ENCODE data around the gene ARMC2. TPM values are rescaled to one million over a fixed set of nuclear protein-coding genes. Genes with fewer than 3 reads are reported as not detected.
"Not testable (repeated sequence)": the region's sequence is repeated elsewhere in the genome, so short reads cannot be mapped to it uniquely, and the experiment has no call there.

The ARMC2 gene
- total and polyA plus RNA-seq, 8 donors = 1.4 to 4.1 (median 2.4) TPM

DNA sequence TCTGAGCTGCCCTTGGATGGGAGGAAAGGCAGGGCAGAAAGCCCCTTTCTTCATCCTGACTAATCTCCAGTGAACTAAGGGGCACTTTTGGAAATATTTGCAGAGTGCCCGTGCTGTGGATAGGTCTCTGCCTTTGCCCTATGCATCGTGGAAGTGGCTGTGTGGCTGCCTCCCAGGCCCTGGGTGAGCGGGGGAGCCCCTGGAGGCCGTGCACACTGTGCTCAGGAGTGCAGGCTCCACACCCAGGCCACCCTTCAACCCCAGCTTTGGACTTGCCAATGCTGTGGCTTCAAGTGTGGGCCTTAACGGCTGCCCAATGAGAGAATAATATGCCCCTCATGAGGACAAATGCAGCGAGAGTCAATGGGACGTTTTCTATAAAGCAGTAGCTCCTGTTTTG, 36.7 kb upstream of the ARMC2 start:
- WGBS, 2 donors = 80 to 89% methylated on average over 7 of the region's 7 CpGs
- TF ChIP-seq, protein P1, sequence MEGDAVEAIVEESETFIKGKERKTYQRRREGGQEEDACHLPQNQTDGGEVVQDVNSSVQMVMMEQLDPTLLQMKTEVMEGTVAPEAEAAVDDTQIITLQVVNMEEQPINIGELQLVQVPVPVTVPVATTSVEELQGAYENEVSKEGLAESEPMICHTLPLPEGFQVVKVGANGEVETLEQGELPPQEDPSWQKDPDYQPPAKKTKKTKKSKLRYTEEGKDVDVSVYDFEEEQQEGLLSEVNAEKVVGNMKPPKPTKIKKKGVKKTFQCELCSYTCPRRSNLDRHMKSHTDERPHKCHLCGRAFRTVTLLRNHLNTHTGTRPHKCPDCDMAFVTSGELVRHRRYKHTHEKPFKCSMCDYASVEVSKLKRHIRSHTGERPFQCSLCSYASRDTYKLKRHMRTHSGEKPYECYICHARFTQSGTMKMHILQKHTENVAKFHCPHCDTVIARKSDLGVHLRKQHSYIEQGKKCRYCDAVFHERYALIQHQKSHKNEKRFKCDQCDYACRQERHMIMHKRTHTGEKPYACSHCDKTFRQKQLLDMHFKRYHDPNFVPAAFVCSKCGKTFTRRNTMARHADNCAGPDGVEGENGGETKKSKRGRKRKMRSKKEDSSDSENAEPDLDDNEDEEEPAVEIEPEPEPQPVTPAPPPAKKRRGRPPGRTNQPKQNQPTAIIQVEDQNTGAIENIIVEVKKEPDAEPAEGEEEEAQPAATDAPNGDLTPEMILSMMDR (IDR thresholded peaks at IDR 0.05) = no peak
- FAIRE-seq = no peak
- no peak for ATAC-seq
- no peaks in the 10 kb centered on the region for H3K27me3 ChIP-seq
- H3K4me1 ChIP-seq = peaks cover 0 to 13% (median 8%) of the 10 kb centered on the region in 3 donors
- intact Hi-C loops (cut with DNase I) = no loop called here
- no peaks in the 10 kb centered on the region for H3K36me3 ChIP-seq
- H3K9me3 ChIP-seq = no peaks in the 10 kb centered on the region
- H3K4me3 ChIP-seq = no peak overlapping the region
- DNase-seq = no peak
- no peak overlapping the region for H3K27ac ChIP-seq

DNA sequence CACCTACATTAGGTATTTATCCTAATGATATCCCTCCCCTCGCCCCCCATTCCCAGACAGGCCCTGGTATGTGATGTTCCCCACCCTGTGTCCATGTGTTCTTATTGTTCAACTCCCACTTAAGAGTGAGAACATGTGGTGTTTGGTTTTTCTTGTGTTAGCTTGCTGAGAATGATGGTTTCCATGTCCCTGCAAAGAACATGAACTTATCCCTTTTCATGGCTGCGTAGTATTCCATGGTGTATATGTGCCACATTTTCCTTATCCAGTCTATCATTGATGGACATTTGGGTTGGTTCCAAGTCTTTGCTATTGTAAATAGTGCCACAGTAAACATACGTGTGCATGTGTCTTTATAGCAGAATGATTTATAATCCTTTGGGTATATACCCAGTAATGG, 35.0 kb upstream of the ARMC2 start:
- H3K9me3 ChIP-seq; H3K4me3 ChIP-seq; ATAC-seq; H3K27ac ChIP-seq; H3K36me3 ChIP-seq; FAIRE-seq; intact Hi-C loops (cut with DNase I); H3K4me1 ChIP-seq; DNase-seq; H3K27me3 ChIP-seq: not testable (repeated sequence)
- WGBS, 2 donors = 70 to 75% methylated on average over 2 to 3 of the region's 3 CpGs

DNA sequence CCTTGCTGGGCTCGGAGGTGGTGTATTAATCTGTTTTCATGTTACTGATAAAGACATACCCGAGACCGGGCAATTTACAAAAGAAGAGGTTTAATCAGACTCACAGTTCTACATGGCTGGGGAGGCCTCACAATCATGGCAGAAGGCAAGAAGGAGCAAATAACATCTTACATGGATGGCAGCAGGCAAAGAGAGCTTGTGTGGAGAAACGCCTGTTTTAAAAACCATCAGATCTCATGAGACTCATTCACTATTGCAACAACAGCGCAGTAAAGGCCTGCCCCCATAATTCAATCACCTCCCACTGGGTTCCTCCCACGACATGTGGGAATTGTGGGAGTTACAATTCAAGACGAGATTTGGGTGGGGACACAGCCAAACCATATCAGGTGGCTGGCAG, 30.9 kb upstream of the ARMC2 start:
- 89 to 91% methylated on average over 7 of the region's 7 CpGs for WGBS, 2 donors
- intact Hi-C loops (cut with DNase I); FAIRE-seq; H3K36me3 ChIP-seq; H3K4me1 ChIP-seq; ATAC-seq; H3K27ac ChIP-seq; DNase-seq; H3K9me3 ChIP-seq; H3K27me3 ChIP-seq; H3K4me3 ChIP-seq: not testable (repeated sequence)

DNA sequence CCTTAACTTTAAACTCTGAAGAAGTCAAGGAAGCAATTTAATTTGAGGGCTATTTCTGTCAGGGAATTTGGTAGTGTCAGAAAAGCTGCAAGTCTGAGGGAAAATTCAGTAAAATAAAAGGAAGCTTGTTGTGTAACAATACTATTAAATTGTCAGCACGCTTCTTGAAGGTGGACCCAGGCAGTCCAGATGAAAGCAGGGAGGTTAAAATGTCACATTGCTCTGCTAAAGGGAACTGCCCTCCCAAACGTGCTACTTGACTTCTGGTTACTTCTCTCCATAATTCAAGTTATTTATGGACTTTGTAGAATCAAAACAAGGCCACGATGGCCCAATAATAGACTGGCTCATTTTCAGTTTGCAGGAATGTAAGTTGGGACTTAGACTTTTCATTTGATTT, 28.2 kb upstream of the ARMC2 start:
- H3K36me3 ChIP-seq = no peaks in the 10 kb centered on the region
- no peak for DNase-seq
- H3K4me3 ChIP-seq = no peak overlapping the region
- no peak for ATAC-seq
- no peak overlapping the region for H3K27ac ChIP-seq
- no peaks in the 10 kb centered on the region for H3K27me3 ChIP-seq
- 76 to 88% methylated on average over 3 of the region's 3 CpGs for WGBS, 2 donors
- no peaks in the 10 kb centered on the region for H3K9me3 ChIP-seq
- FAIRE-seq = no peak
- TF ChIP-seq, protein P1 (IDR thresholded peaks at IDR 0.05) = no peak
- H3K4me1 ChIP-seq = no peaks in the 10 kb centered on the region
- intact Hi-C loops (cut with DNase I) = no loop called here

DNA sequence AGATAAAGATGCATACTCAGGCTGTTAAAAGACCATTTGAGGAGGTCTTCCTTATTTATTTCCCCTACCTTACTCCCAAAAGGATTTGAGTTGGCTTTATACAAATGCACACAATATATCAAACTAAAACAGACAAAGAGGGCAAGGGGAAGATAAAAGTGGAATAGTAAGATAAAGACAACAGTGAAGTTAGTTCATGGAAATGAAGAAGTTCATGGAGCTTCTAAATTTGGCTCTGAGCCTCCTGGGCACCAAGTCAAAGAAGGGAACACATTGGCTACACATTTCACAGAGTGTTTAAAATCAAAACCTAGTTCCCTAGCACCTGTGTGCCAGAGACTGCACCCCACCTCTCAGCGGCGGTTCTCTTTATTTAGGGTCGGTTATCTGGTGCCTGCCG, 25.8 kb upstream of the ARMC2 start:
- 91 to 96% methylated on average over 4 of the region's 4 CpGs for WGBS, 2 donors
- FAIRE-seq = no peak

DNA sequence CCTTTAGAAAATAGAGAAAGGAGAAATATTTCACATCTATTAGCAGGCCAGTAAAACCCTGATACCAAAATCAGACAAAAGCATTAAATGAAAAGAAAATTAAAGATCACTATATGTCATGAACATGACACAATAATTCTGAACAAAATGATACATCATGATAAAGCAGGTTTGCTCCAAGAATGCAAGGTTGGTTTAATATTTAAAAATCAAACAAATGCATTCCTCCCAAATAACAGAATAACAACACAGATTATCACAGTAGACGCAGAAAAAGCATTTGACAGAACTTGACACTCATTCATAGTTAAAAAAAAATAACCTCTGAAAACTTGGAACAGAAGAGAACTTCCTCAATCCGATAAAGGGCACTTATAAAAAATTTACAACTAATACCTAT, 22.9 kb upstream of the ARMC2 start:
- intact Hi-C loops (cut with DNase I) = no loop called here
- DNase-seq (no peak), ATAC-seq (no peak), FAIRE-seq (no peak)
- Histone ChIP-seq H3K27me3 (no peaks in the 10 kb centered on the region), H3K4me3 (no peak overlapping the region), H3K36me3 (no peaks in the 10 kb centered on the region), H3K9me3 (no peaks in the 10 kb centered on the region), H3K27ac (no peak overlapping the region), H3K4me1 (no peaks in the 10 kb centered on the region)
- WGBS, 2 donors = 93 to 99% methylated on average over 2 of the region's 2 CpGs
- TF ChIP-seq, protein P1 (IDR thresholded peaks at IDR 0.05) = no peak

More for the DNA sequence above, 25.8 kb upstream of the ARMC2 start:
- no peaks in the 10 kb centered on the region for H3K9me3 ChIP-seq
- DNase-seq = no peak
- no peaks in the 10 kb centered on the region for H3K27me3 ChIP-seq
- H3K4me3 ChIP-seq = no peak overlapping the region
- ATAC-seq = no peak
- no peaks in the 10 kb centered on the region for H3K4me1 ChIP-seq
- TF ChIP-seq, protein P1 (IDR thresholded peaks at IDR 0.05) = no peak
- no peak overlapping the region for H3K27ac ChIP-seq
- no peaks in the 10 kb centered on the region for H3K36me3 ChIP-seq
- intact Hi-C loops (cut with DNase I) = no loop called here
